Activated T-cell treated with anti-CD3 and anti-CD28 coated beads, Interleukin-2, amount 50 U/mL, for 4 hours (primary cell): Measurements from ENCODE around the gene PMP22. TPM values are rescaled to one million over a fixed set of nuclear protein-coding genes. Genes with fewer than 3 reads are reported as not detected.
A peak's percentile ranks its signal among the peaks of the same experiment; 100 is the strongest.

Experiments
- ATAC-seq, 2 donors: fragments of 200-7000 bp; cut with Tn5 transposase; one replicate each; pipeline ENCODE4 v1.10.0; 2021
- DNase-seq: peaks from one replicate; pipeline ENCODE4 v3.0.0-alpha.2; 2020
- H3K27me3 Mint-ChIP-seq: one replicate; pipeline ENCODE4 v1.8.0; 2021; ENCODE audit warnings: low read depth, mixed read lengths
- H3K36me3 Mint-ChIP-seq: one replicate; pipeline ENCODE4 v1.8.0; 2022; ENCODE audit warnings: mixed read lengths; ENCODE audit not compliant: insufficient read depth
- H3K4me1 Mint-ChIP-seq: one replicate; pipeline ENCODE4 v1.8.0; 2021; ENCODE audit warnings: low read depth, mixed read lengths
- H3K4me3 Mint-ChIP-seq: one replicate; pipeline ENCODE4 v1.8.0; 2021; ENCODE audit warnings: mild to moderate bottlenecking, moderate library complexity, mixed read lengths
- H3K9me3 Mint-ChIP-seq: one replicate; pipeline ENCODE4 v1.8.0; 2021; ENCODE audit warnings: mixed read lengths
- total RNA-seq, 3 donors: library from RNA; stranded (reverse); gene quantifications; one replicate each; pipeline ENCODE4 v1.2.1, GENCODE V29; 2021

The PMP22 gene
- total RNA-seq, 3 donors from 2014 or later, result 0.32 to 0.41 TPM; not detected in 1

GRCh38 chr17:15267996-15268395 lies 2.9 kb upstream of the PMP22 start:
- peaks cover 2% of the 10 kb centered on the region for H3K4me1 Mint-ChIP-seq
- no peaks in the 10 kb centered on the region for H3K9me3 Mint-ChIP-seq
- DNase-seq (no peak), ATAC-seq (no peak)
- peaks cover 48% of the 10 kb centered on the region for H3K27me3 Mint-ChIP-seq
- H3K36me3 Mint-ChIP-seq, result no peaks in the 10 kb centered on the region
- no peak overlapping the region for H3K4me3 Mint-ChIP-seq

DNA sequence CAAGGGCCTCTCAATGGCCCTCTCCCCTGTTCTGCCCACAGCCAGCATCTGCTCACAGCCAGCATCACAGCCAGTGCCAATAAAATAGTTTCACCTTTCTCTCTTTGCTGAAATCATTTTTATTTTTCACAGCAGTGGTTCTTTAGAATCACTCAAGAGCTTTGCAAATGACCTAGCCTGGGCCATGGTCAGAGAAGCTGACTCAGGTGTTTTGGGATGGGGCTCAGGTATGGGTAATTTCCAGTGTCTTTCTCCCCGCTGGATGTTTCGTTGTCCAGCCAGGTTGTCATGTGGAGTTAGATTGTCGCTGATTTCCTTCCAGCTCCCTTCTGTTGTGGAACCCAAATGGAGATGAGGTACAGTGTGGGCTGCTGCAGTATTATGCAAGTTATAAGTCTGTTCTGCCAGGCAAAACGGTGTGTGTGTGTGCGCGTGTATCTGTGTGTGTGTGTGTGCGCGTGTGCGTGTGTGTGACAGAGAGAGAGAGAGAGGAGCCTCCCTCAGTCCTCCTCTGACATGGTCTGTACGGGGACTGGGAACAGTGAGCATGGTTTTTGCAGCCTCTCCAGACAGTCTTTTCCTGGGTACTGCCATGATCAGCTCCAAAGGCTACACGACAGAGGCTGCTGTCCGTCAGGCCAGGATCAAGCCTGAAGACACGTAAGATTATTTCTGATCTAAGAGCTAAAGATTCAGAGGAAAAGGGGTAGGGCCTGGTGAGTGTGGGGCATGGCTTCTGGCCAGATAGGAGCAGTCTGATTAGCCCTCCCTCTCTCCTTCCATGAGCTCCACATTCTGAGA lies 1.4 kb upstream of the PMP22 start:
- H3K4me3 Mint-ChIP-seq, result no peak overlapping the region
- ATAC-seq (no peak), DNase-seq (no peak)
- H3K9me3 Mint-ChIP-seq, result no peaks in the 10 kb centered on the region
- H3K27me3 Mint-ChIP-seq, result peaks cover 54% of the 10 kb centered on the region
- H3K4me1 Mint-ChIP-seq, result peaks cover 2% of the 10 kb centered on the region
- H3K36me3 Mint-ChIP-seq, result no peaks in the 10 kb centered on the region

DNA sequence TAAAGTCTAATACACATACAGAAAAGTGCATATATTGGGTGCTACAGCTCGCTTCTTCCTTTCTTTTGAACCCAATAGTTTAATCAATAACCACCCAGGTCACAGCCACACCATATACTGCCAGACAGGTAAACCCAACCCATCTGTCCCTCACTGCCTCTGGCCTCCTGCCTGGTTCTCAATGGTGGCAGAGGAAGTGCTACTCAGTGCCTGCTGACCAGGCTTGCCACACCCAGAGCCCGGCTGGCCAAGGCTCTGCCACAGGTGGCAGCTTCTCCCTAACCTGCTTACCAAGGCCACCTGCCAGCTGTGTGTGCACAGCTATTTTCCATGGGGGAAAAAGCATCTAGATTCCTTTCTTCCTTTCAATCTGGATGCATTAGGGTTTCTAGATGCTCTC lies 584 bp downstream of the PMP22 start:
- H3K36me3 Mint-ChIP-seq, result no peaks in the 10 kb centered on the region
- H3K9me3 Mint-ChIP-seq, result no peaks in the 10 kb centered on the region
- ATAC-seq (no peak), DNase-seq (no peak)
- no peak overlapping the region for H3K4me3 Mint-ChIP-seq
- H3K27me3 Mint-ChIP-seq, result peaks cover 71% of the 10 kb centered on the region
- H3K4me1 Mint-ChIP-seq, result peaks cover 8% of the 10 kb centered on the region

DNA sequence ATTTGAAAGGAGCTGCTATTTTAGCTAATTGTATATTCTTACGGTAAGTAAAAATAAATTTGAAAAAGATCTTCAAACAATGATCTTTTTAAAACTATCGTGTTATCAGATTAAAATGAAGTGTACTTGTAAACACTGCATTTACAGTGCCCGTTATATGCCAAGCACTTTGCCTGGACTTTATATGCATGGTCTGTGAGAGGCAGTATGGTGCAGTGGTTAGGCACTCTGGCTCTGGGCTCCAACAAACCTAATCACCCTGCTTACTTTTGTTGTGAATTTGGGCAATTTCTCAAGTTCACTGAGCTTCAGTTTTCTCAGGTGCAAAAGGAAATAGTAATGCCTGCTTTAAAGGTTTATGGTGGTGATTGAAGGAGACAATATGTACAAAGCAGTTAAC lies 1.4 kb downstream of the PMP22 start:
- peaks cover 79% of the 10 kb centered on the region for H3K27me3 Mint-ChIP-seq
- H3K36me3 Mint-ChIP-seq, result no peaks in the 10 kb centered on the region
- DNase-seq (no peak), ATAC-seq (no peak)
- H3K4me1 Mint-ChIP-seq, result peaks cover 8% of the 10 kb centered on the region
- H3K9me3 Mint-ChIP-seq, result no peaks in the 10 kb centered on the region
- H3K4me3 Mint-ChIP-seq, result no peak overlapping the region

DNA sequence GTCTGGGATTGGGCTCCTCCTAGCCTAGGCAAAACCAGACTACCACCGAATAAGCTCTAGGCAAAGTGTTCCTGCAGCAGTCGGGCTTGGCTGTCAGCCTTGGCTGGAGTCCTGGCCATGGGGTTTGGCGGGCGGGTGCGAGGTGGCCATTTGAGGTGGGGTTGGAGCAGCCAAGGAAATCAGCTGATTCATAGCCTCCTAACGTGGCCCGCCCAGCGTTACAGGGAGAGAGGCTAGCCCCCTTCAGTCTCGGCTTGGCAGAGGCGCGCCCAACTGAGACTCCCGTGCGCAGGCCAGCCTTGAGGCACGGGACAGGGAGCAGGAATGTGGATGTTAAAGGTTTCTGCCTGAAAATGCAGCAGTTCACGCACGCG lies 1.9 kb downstream of the PMP22 start:
- H3K9me3 Mint-ChIP-seq, result no peaks in the 10 kb centered on the region
- no peak for DNase-seq
- ATAC-seq, result no peak
- no peak overlapping the region for H3K4me3 Mint-ChIP-seq
- H3K36me3 Mint-ChIP-seq, result no peaks in the 10 kb centered on the region
- H3K27me3 Mint-ChIP-seq, result peaks cover 83% of the 10 kb centered on the region
- peaks cover 8% of the 10 kb centered on the region for H3K4me1 Mint-ChIP-seq

- Mint-ChIP-seq H3K9me3 (no peaks in the 10 kb centered on the region), H3K36me3 (no peaks in the 10 kb centered on the region), H3K4me3 (no peak overlapping the region), H3K4me1 (peaks cover 10% of the 10 kb centered on the region), H3K27me3 (peaks cover 80% of the 10 kb centered on the region)
- DNase-seq (no peak), ATAC-seq (peak in 1 of 2 donors; percentile 22)
Measured at GRCh38 chr17:15262291-15263205, 2.6 kb downstream of the PMP22 start.

- Mint-ChIP-seq H3K4me1 (peaks cover 11% of the 10 kb centered on the region), H3K9me3 (no peaks in the 10 kb centered on the region), H3K4me3 (no peak overlapping the region), H3K27me3 (peaks cover 79% of the 10 kb centered on the region), H3K36me3 (no peaks in the 10 kb centered on the region)
- DNase-seq, result no peak
- ATAC-seq, result no peak
Measured at GRCh38 chr17:15261802-15262290, 3.3 kb downstream of the PMP22 start.

DNA sequence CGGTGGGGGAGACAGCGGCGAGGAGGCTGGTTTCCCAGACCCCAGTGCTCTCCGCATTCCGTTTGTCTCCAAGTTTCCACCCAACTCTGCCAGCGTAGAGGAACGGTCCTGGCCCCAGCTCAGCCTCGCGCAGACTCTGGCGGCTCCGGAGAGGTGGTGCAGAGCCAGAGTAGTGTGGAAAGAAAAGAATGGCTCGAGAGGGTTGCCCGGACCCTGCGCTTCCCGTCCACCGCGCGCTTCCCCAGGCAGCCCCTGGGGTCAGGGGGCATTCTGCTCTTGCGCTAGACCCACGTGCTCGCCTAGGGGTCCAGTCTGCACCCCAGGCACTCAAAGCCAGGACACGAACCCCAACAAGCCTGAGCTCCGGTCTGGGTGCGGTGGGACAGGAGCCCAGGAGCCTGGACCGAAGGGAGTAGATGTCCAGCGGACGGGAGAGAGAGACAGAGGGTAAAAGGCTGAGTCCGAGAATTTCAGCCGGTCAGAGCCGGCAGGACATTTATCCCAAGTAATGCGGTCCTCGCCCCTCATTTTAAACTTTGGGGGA lies 3.8 kb downstream of the PMP22 start:
- Mint-ChIP-seq H3K4me3 (peak overlapping the region; percentile 59), H3K36me3 (no peaks in the 10 kb centered on the region), H3K27me3 (peaks cover 78% of the 10 kb centered on the region), H3K9me3 (no peaks in the 10 kb centered on the region), H3K4me1 (peaks cover 11% of the 10 kb centered on the region)
- DNase-seq, result no peak
- peak; percentile 14 to 27 for ATAC-seq

GRCh38 chr17:15260376-15261257 lies 4.5 kb downstream of the PMP22 start:
- Mint-ChIP-seq H3K4me1 (peaks cover 11% of the 10 kb centered on the region), H3K4me3 (peak overlapping the region; percentile 72), H3K9me3 (no peaks in the 10 kb centered on the region), H3K27me3 (peaks cover 75% of the 10 kb centered on the region), H3K36me3 (no peaks in the 10 kb centered on the region)
- DNase-seq (peak; percentile 17), ATAC-seq (peak; percentile 77 to 82)

DNA sequence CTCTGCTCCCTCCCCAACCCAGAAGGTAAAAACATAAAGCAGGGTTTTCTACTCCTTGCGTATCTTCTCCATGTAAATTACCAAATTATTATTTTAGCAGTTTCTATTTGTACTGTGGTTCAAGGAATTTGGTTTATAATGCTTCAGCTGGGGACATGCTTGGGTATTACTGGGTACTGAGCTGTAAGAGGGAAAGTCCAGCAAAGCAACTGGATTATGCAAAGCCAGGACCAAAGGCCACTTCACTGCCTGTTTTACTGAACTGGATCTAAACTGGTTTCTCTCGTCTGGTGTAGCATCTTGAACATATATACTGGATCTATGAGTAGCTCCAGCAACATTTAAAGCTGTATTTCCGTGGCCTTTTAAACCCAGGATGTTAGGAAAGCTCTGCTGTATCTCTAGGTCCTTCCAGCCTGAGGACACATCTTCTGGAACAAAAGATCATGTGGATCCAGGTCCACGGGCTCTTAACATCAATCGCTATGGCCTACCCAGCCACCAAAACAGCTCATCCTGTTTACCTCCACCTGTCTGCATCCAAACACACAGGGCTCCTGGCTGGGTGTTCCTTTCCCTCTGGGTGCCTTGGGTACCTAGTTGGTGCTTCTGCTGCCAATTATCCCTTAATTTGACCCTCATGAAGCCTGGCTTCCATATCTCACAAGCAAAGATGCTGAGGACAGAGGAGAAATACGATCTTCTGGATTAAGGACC lies 7.2 kb downstream of the PMP22 start:
- Mint-ChIP-seq H3K9me3 (no peaks in the 10 kb centered on the region), H3K27me3 (peaks cover 65% of the 10 kb centered on the region), H3K4me3 (no peak overlapping the region), H3K4me1 (peaks cover 11% of the 10 kb centered on the region), H3K36me3 (no peaks in the 10 kb centered on the region)
- ATAC-seq, result no peak
- DNase-seq, result no peak

DNA sequence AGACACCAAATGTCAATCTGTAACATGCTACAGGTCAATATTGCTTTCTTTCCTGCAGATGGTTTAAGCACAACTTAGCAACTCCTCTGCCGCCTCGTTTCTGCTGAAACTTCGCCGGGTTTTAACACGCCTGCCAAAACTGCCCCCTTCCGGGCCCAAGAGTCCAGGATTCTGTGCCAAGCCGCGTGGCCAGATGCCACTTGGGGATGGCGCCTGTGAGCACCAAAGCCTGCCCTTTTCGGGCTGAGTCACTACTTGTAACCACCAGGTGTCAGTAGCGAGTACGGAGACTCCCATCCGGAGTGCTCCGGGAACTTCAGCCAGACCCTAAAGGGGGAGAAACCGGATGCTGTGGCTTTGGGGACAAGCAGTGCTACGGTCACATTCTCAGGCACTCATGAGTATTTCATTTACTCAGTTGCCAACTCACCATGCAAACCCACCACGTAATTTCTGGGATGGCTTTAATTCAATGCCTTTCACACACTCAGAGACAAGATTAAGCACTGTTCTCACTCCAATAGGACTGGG lies 7.8 kb downstream of the PMP22 start:
- H3K27me3 Mint-ChIP-seq, result peaks cover 64% of the 10 kb centered on the region
- H3K9me3 Mint-ChIP-seq, result no peaks in the 10 kb centered on the region
- no peaks in the 10 kb centered on the region for H3K36me3 Mint-ChIP-seq
- ATAC-seq, result peak; percentile 44 to 59
- peak; percentile 30 for DNase-seq
- H3K4me3 Mint-ChIP-seq, result no peak overlapping the region
- peaks cover 11% of the 10 kb centered on the region for H3K4me1 Mint-ChIP-seq

DNA sequence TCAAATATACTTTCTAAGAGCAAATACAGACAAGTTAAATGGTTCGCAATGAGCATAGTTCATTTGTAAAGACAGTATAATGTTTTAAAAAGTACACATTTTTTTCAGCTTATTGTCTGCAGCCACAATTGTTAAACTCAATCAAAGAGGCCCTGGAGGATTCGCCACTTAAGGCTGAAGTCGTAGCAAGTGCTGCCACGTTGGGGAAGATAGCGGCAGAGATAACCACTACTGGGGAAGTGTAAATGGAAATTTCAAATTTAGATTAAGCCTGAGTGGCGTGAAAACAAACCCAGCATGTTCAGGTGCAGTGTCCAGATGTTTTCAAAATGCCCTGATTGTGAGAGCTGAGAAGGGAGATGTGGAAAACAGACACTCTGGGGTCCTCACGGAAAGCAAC lies 8.4 kb downstream of the PMP22 start:
- H3K4me3 Mint-ChIP-seq, result no peak overlapping the region
- DNase-seq (no peak), ATAC-seq (no peak)
- H3K27me3 Mint-ChIP-seq, result peaks cover 59% of the 10 kb centered on the region
- H3K9me3 Mint-ChIP-seq, result no peaks in the 10 kb centered on the region
- no peaks in the 10 kb centered on the region for H3K36me3 Mint-ChIP-seq
- H3K4me1 Mint-ChIP-seq, result peaks cover 11% of the 10 kb centered on the region
